ENCODE measurements around the gene PAWR.
"Not testable (repeated sequence)": the region's sequence is repeated elsewhere in the genome, so short reads cannot be mapped to it uniquely, and the experiment has no call there.

PAWR gene

GRCh38 chr12:79686171-79686570, 4.6 kb downstream of the PAWR start:
- no peak for DNase-seq

GRCh38 chr12:79685068-79685467, 5.7 kb downstream of the PAWR start:
- no peak for DNase-seq

DNA sequence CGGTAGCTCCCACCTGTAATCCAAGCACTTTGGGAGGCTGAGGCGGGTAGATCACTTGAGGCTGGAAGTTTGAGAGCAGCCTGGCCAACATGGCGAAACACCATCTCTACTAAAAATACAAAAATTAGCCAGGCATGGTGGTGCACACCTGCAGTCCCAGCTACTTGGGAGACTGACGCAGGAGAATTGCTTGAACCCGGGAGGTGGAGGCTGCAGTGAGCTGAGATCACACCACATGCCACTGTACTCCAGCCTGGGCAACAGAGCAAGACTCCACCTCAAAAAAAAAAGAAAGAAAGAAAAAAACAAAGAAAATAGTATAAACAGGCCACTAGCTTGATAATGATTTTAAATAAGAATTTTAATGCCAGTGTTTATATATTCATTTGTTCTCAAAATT, 6.4 kb downstream of the PAWR start:
- not testable (repeated sequence) for DNase-seq

- DNase-seq: no peak
These were observed 8.2 kb downstream of the PAWR start for GRCh38 chr12:79682593-79682992.

DNA sequence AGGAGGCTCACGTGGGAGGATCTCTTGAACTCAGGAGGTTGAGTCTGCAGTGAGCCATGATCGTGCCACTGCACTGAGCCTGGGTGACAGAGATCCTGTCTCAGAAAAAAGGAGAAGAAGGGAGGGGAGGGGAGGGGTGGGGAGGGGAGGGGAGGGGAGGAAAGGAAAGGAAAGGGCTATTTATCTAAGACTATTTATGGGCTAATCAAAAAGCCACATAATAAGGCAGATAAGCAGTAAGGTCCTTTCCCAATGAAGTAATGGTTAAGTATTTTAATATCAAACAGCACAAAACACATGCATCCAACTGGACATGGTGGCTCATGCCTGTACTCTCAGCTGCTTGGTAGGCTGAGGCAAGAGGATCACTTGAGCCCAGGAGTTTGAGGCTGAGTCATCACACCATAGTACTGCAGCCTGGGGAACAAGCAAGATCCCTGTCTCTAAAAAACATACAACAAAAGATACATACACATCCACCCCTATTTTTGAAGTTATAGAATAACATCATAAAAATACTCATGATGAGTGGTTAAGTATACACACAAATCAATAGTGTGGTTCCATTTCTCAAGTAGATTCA, 9.7 kb downstream of the PAWR start:
- DNase-seq: no peak

DNA sequence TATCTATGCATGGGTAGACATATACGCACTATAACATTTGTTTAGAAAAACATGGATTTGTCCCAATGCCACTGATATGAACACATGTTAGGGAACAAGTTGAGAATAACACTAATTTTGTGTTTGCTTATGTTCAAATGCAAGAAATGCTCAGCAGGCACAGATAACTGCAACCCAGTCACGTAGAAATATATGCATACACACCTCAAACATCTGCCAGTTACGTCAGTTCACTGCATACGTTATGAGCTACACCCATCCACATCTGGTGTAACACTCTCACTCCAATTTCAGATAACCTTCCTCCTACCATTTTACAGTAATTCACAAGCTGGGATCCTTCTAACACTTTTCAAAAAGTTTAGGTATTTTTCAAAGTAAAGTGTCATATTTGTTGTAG, 10.7 kb downstream of the PAWR start:
- DNase-seq: no peak

- no peak for DNase-seq
These were observed 12.5 kb downstream of the PAWR start for GRCh38 chr12:79678306-79678705.

- DNase-seq: no peak
These were observed 13.1 kb downstream of the PAWR start for GRCh38 chr12:79677672-79678071.

DNA sequence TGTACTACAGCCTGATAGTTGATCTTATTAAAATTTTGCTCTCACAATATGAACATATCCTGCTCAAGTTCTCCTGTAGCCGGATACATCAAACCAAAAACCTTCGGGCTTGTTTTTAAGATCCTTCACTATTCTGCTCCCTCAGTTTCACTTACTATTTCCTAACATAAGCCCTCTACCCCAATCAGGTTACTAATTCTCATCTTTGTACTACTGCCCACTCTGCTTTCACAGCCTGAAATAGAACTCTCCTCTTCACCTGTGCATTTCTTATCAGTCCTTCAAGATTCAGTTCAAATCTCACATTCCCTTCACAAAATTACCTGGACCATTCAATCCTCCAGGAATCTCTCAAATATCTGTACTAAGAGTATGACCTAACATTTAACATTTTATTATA, 14.2 kb downstream of the PAWR start:
- DNase-seq: no peak

DNA sequence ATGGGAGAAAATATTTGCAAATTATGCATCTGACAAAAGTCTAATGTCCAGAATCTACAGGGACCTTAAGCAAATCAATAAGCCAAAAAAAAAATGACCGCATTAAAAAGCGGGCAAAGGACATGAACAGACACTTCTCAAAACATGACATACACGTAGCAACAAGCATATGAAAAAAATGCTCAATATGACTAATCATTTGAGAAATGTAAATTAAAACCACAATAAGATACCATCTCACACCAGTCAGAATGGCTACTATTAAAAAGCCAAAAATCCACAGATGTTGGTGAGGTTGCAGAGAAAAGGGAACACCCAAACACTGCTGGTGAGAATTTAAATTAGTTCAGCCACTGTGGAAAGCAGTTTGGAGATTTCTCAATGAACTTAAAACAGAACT, 16.1 kb downstream of the PAWR start:
- DNase-seq: no peak

DNA sequence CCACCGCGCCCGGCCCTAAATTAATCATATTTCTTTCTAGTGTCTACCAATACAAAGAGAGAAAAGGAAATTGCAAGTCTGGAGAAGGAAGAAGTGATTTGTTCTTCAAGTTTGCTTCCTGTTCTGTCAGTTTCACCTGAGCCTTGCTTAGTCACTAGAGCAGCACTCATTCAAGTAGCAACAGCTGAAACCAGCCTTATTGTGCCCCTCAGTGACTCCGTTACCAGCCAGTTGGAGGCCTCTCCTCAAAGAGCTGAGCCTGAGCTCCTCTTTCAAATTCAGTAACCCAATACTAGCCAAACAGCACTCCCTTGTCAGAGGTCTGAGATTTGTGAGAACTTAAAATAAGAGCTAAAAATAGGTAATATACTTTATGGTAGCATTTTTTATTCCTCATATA, 17.4 kb downstream of the PAWR start:
- DNase-seq: no peak

- DNase-seq: no peak
These were observed 22.7 kb downstream of the PAWR start for GRCh38 chr12:79668113-79668512.

- DNase-seq: no peak
These were observed 25.4 kb downstream of the PAWR start for GRCh38 chr12:79665212-79665887.

DNA sequence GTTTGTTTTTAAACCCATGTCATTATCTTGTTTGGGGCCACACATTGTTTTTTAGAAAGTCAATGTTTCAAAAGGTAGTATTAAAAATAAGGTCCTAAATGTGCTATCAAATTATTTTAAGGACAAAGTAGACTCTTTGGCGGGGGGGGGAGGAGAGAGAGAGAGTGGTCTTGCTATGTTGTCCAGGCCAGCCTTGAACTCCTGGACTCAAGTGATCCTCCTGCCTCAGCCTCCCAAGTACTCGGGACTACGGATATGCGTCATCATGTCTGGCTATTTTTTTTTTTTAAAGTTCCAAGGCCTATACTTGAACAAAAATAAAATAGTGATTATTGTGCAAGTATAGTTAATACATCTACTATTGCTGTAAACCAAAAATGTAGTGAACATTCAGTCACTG, 26.2 kb downstream of the PAWR start:
- no peak for DNase-seq

GRCh38 chr12:79662046-79662811, 28.5 kb downstream of the PAWR start:
- no peak for DNase-seq

- no peak for DNase-seq
These were observed 29.1 kb downstream of the PAWR start for GRCh38 chr12:79661629-79662028.

- no peak for DNase-seq
These were observed 30.8 kb downstream of the PAWR start for GRCh38 chr12:79659961-79660431.

DNA sequence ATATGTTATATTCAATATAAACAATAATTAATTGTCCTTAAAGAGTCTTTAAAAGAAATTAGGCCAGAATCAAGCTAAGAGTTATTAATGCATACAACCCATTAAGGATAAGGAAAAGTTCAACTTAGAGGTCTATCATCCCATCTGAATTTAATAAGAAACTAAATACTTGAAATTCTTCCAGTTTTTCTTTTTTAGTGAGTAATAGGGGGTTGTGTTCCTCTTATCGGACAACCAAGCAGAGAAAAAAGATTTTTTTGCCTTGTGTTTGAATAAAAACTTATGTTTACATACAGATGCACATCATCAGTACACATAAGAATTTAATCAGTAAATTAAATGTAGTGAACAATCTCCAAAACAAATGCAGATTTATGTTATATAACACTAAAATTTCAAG, 32.5 kb downstream of the PAWR start:
- no peak for DNase-seq

- no peak for DNase-seq
These were observed 33.6 kb downstream of the PAWR start for GRCh38 chr12:79657136-79657535.

DNA sequence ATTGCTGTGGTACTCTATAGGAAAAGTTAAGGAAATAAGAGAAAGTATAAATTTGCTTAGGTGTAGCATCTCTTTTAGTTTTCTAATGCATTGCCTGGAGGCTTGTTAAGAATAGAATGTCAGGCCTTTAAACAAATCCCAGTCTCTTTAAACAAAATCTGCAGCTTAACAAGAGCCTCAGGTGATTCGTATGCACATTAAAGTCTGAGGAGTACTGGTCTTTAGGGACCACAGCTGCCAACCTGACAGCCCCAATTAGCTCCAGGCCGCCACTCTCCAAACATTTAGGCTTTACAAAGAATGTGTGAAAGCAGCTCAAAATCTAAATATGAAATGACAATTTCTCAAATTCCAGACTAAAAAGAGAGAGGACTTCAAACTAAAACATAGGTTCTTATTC, 35.7 kb downstream of the PAWR start:
- DNase-seq: no peak

DNA sequence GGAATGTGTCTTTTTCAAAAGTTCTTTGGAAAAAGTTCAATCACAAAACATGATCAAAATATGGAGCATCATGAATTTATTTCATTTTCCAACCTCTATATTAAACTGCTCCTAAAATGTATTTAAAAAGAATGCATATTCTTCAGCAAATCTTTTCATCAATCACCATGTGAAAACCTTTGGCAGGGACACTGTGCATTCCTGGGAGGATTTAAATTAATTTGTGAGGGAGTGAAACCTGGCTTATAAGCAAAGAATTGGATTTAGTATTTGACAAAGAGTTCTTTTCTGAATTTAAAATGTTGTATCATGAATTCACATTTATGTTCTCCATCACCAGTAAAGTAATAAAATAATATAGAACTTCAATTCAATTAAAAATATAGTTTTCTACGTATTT, 38.2 kb downstream of the PAWR start:
- no peak for DNase-seq

GRCh38 chr12:79650440-79650839, 40.3 kb downstream of the PAWR start:
- DNase-seq: no peak

GRCh38 chr12:79648881-79649280, 41.9 kb downstream of the PAWR start:
- DNase-seq: no peak

GRCh38 chr12:79646843-79647242, 43.9 kb downstream of the PAWR start:
- DNase-seq: not testable (repeated sequence)
